Limb (tissue), 2 donors: Measurements from ENCODE around the gene ARF6.
"Not testable (repeated sequence)": the region's sequence is repeated elsewhere in the genome, so short reads cannot be mapped to it uniquely, and the experiment has no call there.

Experiments
- DNase-seq, 2 donors: peaks; one replicate each; pipeline ENCODE4 v3.0.0-alpha.2; 2016; ENCODE audit errors: extremely low spot score in 2 of 2

ARF6 gene

GRCh38 chr14:49905989-49906388, 13.1 kb downstream of the ARF6 start:
- no peak for DNase-seq

DNA sequence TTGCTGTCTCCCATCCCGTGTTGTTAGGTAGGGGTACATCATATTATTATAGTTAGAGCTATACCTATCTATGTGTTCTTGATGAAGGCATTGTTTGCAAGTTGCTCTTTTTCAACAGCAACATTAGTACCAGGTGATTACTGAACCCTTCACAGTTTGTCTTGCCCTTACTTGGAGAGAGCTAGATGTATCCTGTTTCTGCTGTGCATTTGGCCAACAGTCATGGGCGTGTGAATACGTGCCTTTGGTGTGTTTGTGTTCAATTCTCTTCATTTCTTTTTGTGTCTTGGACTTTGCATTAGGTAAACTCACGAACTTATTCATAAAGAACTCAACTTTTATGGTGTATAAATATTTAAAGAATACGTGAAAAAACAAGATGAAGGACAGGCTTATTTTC, 14.3 kb downstream of the ARF6 start:
- DNase-seq, result no peak

- DNase-seq, result no peak
Observed at GRCh38 chr14:49908433-49908782, 15.5 kb downstream of the ARF6 start.

DNA sequence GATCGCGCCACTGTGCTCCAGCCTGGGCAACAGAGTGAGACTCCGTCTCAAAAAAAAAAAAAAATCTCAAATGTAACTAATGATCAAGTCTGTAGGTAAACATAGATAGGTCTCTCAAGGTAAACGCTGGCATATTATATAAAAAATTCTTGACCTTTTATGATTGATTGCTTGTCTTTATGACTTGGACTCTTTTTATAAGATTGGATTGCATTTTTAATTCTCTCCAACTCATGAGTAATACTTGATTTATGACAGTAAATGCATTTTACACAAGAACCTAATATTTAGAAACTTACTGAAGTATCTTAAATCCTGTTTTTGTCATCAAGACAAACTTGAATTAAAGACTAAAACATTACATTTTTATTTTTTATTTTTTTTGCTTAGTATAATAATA, 16.1 kb downstream of the ARF6 start:
- DNase-seq, result no peak

DNA sequence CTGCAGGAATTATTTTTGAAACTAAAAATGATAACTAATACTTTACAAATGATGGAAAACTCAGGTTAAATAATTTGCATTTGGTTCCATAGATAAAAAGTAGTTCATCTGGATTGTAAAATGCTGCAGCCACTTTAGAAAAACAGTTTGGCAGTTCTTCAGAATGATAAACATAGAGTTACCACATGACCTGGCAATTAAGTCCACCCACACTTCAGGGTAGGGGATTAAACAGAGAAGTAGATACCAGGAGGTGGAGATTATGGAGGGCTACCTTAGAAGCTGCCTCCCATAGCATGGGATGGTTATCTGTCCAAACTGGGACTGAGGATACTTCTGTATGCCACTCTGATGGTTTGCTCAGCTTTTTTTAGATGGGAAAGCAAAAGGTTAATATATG, 22.2 kb downstream of the ARF6 start:
- no peak for DNase-seq

GRCh38 chr14:49918706-49919105, 25.8 kb downstream of the ARF6 start:
- DNase-seq, result no peak

DNA sequence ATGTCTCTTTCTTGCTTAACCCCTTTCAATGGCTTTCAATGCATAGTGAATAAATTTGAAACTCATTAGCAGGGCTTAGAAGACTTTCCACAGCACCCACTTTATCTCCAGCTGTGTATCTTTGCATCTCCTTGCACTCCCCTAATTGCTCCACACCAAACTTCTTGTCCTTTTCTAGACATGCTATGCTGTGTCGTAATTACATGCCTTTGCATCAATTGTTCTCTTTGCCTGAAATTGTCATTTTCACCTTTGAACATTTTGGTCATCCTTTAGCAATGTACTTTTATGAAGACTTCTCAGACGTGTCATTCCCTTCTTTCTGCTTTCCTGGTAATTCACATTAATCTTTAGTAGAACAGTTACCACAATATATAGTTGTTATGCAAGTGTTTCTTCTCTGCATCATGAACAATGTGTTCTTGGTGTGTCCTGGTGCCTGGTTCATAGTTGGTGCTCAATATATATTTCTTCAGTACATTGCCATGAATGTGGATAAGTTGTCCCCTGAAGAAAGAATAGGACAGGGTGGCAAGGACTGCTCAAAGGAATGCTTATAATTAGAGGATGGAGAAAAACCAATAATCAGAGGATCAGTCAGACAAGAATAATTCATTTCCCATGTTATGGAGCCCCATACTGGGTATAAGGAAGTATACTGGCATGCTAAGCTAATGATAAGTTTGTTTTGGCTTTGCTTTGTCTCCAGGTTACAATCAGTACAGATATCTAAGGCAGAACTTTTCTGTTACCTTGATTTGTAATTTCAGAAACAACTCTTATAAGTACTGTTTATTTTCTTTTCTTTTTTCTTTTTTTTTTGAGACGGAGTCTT, 27.2 kb downstream of the ARF6 start:
- DNase-seq, result no peak

DNA sequence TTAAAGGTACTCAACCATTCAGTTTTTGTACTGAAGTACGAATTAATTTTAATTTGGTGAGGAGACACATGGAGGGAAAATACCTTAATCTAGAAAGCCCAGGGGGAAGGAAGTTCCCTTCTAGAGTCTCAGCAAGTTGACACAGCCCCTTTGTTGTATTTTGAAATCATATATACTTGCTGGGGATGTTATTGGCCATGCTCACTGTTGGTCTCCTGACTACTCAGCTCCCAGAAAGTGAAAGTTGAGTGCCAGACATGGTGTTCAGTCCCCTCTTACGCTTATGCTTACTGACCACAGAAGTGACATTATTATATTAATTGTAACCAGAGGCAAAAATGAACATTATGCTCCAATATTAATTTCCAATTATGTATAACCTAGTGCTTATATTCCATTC, 28.1 kb downstream of the ARF6 start:
- DNase-seq, result no peak

GRCh38 chr14:49921401-49921800, 28.5 kb downstream of the ARF6 start:
- no peak for DNase-seq

DNA sequence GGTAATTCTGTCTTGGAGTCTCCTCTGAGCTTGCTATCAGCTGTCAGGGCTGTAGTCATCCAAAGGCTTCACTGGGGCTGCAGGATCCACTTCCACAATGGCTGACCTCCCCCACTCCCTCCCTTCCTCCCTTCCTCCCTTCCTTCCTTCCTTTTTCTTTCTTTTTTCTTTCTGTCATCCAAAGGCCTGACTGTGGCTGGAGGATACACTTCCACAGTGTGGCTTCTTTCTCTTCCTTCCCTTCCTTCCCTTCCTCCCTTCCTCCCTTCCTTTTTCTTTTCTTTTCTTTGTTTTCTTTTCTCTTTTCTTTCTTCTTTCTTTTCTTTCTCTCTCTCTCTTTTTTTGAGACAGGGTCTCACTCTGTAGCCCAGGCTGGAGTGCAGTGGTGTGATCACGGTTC, 30.6 kb downstream of the ARF6 start:
- no peak for DNase-seq

DNA sequence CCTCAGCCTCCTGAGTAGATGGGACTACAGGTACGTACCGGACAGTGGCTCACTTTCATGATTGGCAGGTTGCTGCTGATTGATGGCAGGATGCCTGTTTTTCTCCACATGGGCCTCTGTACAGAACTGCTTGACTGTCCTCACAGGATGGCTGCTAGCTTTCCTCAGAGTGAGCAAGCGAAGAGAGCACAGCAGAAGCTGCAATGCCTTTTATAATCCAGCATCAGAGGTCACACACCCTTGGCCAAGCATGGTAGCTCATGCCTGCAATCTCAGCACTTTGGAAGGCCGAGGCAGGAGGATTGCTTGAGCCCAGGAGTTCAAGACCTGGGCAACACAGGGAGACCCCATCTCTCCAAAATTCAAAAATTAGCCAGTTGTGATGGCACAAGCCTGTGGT, 31.0 kb downstream of the ARF6 start:
- DNase-seq, result no peak

DNA sequence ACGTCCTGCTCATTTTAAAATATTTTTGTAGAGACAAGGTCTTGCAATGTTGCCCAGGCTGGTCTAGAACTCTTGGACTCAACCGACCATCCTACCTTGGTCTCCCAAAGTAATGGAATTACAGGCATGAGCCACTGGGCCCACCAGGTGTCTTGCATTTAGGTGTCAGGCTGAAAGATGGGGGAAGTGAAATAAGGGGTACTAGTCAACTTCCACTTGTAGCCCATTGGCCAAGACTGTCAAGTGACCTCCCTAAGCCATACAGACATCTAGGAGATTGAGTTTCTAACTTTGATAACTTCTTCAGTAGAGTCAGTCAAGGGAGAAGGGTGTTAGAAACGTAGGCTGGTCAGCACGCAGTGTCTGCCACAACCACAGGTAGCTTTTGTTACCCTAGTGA, 32.0 kb downstream of the ARF6 start:
- DNase-seq, result no peak

GRCh38 chr14:49926803-49927202, 33.9 kb downstream of the ARF6 start:
- DNase-seq, result no peak

DNA sequence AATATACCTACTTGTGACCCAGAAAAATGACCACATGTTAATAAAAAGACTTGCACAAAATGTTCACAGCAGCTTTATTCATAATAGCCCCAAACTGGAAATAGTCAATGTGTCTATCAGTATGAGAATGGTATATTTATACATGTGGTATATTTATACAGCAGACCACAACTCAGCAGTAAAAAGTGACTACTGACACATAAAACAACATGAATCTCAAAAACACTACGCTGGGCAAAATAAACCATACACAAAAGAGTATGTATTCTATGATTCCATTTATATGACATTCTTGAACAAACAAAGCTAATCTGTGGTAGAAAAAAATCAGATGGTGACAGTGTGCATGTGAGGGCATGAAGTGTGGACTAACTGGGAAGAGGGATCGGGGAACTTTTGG, 35.1 kb downstream of the ARF6 start:
- DNase-seq, result no peak

DNA sequence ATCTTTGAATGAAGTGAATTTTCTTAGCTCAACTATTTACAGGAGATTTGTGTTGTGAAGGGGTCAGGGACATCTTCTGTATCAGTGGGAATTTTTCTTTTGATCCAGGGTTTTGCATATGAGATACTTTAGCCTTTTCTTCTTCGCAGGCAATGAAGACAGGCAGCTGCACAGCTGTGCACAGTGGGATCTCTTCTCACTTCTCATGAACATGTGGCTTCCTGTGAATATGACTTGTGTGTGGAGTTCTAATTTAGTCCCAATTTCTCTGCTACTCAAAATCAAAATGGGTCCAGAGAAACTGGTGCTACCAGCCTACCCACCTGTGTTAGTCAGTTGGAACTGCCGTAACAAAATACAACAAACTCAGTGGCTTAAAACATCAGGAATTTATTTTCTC, 37.8 kb downstream of the ARF6 start:
- DNase-seq, result no peak

GRCh38 chr14:49931523-49931922, 38.6 kb downstream of the ARF6 start:
- no peak for DNase-seq

DNA sequence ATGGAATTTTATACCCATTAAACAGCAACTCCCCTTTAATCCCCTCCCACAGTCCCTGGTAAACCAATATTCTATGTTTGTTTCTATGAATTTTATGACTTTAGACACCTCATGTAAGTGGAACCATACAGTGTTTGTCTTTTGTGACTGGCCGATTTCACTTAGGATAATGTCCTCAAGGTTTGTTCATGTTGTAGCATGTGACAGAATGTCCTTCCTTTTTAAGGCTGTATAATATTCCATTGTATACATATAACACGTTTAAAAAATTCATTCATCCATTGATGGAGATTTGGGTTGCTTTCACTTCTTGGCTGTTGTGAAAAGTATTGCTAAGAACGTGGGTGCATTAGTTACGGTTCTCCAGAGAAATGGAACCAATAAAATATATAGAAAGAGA, 40.2 kb downstream of the ARF6 start:
- no peak for DNase-seq

DNA sequence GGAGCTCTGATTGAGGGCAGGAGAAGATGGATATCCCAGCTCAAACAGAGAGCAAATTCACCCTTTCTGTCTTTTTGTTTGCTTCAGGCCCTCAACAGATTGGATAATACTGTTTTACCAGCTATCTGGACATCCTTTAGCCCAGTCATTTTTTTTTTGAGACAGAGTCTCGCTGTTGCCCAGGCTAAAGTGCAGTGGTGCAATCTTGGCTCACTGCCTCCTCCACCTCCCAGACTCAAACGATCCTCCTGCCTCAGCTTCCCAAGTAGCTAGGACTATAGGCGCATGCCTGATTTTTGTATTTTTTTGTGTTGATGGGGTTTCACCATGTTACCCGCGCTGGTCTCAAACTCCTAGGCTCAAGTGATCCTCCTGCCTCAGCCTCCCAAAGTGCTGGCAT, 40.8 kb downstream of the ARF6 start:
- no peak for DNase-seq

DNA sequence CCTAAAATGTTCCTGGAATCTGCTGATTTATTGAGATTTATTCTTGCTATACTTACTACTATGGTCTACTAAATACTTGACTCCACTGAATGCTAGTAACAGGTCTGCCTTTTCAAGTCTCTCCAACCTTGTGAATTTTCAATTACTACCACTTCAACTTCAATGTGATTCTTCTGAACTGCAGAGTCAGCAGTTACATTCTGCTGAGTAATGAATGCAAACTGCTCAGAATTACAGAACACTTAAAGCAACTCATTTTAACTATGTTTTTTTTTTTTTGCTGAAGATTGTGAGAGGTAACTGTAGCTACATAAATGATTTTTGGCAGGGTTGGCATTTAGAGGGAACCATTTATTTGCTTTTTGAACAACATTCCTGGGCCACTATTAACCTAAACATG, 41.8 kb downstream of the ARF6 start:
- DNase-seq, result no peak

- no peak for DNase-seq
Observed at GRCh38 chr14:49935526-49935925, 42.6 kb downstream of the ARF6 start.

- DNase-seq, result not testable (repeated sequence)
Observed at GRCh38 chr14:49936246-49936645, 43.4 kb downstream of the ARF6 start.

DNA sequence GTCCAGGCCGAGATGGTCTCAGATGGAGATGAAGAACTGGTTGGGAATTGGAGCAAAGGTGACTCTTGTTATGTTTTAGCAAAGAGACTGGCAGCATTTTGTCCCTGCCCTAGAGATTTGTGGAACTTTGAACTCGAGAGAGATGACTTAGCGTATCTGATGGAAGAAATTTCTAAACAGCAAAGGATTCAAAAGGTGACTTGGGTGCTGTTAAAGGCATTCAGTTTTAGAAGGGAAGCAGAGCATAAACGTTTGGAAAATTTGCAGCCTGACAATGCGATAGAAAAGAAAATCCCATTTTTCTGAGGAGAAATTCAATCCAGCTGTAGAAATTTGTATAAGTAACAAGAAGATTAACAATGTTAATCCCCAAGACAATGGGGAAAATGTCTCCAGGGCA, 44.0 kb downstream of the ARF6 start:
- DNase-seq, result not testable (repeated sequence)

DNA sequence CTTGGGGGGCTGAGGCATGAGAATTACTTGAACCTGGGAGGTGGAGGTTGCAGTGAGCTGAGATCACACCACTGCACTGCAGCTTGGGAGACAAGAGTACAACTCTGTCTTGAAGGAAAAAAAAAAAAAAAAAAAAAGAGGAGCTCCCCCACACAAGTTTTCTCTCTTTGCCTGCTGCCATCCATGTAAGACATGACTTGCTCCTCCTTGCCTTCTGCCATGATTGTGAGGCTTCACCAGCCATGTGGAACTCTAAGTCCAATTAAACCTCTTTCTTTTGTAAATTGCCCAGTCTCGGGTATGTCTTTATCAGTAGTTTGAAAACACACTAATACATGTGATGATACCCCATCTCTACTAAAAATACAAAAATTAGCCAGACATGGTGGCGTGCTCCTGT, 46.3 kb downstream of the ARF6 start:
- DNase-seq, result not testable (repeated sequence)
